ENCODE data around the gene PURA.
"Not testable (repeated sequence)": the region's sequence is repeated elsewhere in the genome, so short reads cannot be mapped to it uniquely, and the experiment has no call there.

Gene PURA

DNA sequence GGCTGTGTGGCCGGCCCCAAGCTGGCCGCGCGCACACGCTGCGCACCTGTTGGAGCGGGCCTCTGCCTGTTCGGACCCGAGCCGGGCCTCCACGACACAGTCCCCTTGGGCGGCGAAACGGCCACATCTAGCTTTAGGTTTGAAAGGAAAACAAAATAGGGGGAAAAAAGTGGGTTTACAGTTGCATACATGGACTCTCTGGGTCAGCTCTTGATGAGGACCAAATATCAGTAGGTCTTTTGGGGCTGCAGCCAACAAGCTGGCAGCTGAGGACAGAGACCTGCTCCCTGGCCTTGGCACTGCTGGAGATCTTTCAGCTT is 32.6 kb downstream of the PURA start:
- H3K9me3 ChIP-seq (ENCODE audit: control insufficient read depth, low read length): no peaks in the 10 kb centered on the region
- peaks cover 8% of the 10 kb centered on the region for H3K27me3 ChIP-seq (replicated peaks; ENCODE audit: control insufficient read depth, insufficient read depth, low read length, poor library complexity, severe bottlenecking)
- H3K4me1 ChIP-seq (ENCODE audit: control insufficient read depth, insufficient read depth, low read length, poor library complexity, severe bottlenecking): peaks cover 13% of the 10 kb centered on the region
- no peak for DNase-seq
- H3K36me3 ChIP-seq (ENCODE audit: control insufficient read depth, insufficient read depth, low read length): no peaks in the 10 kb centered on the region
- H3K27ac ChIP-seq (ENCODE audit: insufficient read depth, low read length, poor library complexity, severe bottlenecking): no peak overlapping the region
- no peak overlapping the region for H3K4me3 ChIP-seq (ENCODE audit: insufficient read depth, low read depth, low read length, poor library complexity, severe bottlenecking)

- no peak overlapping the region for H3K27ac ChIP-seq (ENCODE audit: insufficient read depth, low read length, poor library complexity, severe bottlenecking)
- peaks cover 13% of the 10 kb centered on the region for H3K4me1 ChIP-seq (ENCODE audit: control insufficient read depth, insufficient read depth, low read length, poor library complexity, severe bottlenecking)
- peaks cover 8% of the 10 kb centered on the region for H3K27me3 ChIP-seq (replicated peaks; ENCODE audit: control insufficient read depth, insufficient read depth, low read length, poor library complexity, severe bottlenecking)
- DNase-seq: no peak
- no peaks in the 10 kb centered on the region for H3K36me3 ChIP-seq (ENCODE audit: control insufficient read depth, insufficient read depth, low read length)
- no peaks in the 10 kb centered on the region for H3K9me3 ChIP-seq (ENCODE audit: control insufficient read depth, low read length)
- H3K4me3 ChIP-seq (ENCODE audit: insufficient read depth, low read depth, low read length, poor library complexity, severe bottlenecking): no peak overlapping the region
Observed at GRCh38 chr5:140147460-140147859, 33.6 kb downstream of the PURA start.

- Histone ChIP-seq H3K9me3 (ENCODE audit: control insufficient read depth, low read length) (no peaks in the 10 kb centered on the region), H3K36me3 (ENCODE audit: control insufficient read depth, insufficient read depth, low read length) (no peaks in the 10 kb centered on the region), H3K27ac (ENCODE audit: insufficient read depth, low read length, poor library complexity, severe bottlenecking) (no peak overlapping the region), H3K4me3 (ENCODE audit: insufficient read depth, low read depth, low read length, poor library complexity, severe bottlenecking) (no peak overlapping the region), H3K27me3 (replicated peaks; ENCODE audit: control insufficient read depth, insufficient read depth, low read length, poor library complexity, severe bottlenecking) (peaks cover 8% of the 10 kb centered on the region), H3K4me1 (ENCODE audit: control insufficient read depth, insufficient read depth, low read length, poor library complexity, severe bottlenecking) (peaks cover 13% of the 10 kb centered on the region)
- DNase-seq: no peak
Observed at GRCh38 chr5:140148508-140148907, 34.6 kb downstream of the PURA start.

DNA sequence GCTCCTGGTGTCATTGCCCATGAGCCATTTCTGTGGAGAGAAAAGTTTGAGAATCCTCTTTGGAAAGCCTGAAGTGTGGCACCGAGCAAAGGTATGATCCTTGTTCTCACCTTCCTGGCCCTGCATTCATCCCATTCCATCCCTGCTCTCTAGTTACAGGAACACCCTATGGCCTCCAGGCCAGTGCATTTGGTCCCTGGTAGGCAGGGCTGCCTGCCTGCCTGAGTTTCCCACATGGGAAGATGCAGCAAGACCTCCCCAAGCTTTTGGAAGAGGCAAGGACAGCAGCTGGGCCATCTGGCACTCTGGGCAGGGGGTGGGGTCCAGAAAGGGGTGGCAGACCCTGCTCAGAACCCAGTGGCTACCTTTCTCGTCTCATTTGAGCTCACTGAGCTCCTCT is 36.3 kb downstream of the PURA start:
- H3K27ac ChIP-seq (ENCODE audit: insufficient read depth, low read length, poor library complexity, severe bottlenecking): no peak overlapping the region
- no peak for DNase-seq
- no peaks in the 10 kb centered on the region for H3K36me3 ChIP-seq (ENCODE audit: control insufficient read depth, insufficient read depth, low read length)

DNA sequence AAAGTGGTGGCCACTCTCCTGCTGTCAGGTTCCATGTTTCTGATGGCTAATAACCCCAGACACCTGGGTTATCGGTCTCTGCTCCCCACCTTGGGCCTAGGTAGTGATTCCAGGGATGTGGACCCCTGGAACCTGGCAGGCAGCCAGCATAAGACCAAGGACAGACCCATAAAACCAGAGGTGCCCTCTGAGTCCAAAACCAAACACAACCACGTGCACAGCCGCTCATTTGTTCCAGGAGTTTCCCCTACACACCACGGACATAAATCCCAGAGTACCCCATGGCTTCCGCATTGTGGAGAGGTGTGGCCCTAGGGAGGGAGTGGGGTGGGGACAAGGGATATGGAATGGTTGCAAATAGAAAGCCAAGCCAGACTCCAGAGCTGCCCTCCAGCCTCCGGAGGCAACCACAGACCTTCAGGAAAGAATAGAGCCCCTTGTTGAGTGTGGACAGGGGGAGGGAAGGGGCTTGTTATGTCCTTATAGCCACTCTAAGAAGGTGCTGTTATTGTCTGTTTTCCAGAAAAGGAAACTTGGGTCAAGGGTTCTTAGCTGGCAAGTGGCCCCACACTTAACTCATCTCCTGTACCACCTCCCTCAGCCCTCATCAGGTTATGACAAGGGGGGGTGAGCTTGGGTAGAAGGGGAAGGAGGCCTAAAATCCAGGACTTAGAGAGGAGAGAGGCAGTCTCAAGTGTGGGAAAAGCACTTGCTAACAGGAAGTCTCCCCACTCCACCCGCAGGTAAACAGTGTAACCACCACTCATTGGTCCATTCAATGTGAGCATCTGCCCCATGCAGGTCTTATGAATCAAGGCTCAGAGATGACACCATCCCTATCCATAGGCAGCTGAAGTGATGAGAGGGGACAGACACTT is 37.5 kb downstream of the PURA start:
- no peaks in the 10 kb centered on the region for H3K9me3 ChIP-seq (ENCODE audit: control insufficient read depth, low read length)
- DNase-seq: no peak
- H3K4me3 ChIP-seq (ENCODE audit: insufficient read depth, low read depth, low read length, poor library complexity, severe bottlenecking): no peak overlapping the region
- no peaks in the 10 kb centered on the region for H3K36me3 ChIP-seq (ENCODE audit: control insufficient read depth, insufficient read depth, low read length)
- H3K4me1 ChIP-seq (ENCODE audit: control insufficient read depth, insufficient read depth, low read length, poor library complexity, severe bottlenecking): no peaks in the 10 kb centered on the region
- no peak overlapping the region for H3K27ac ChIP-seq (ENCODE audit: insufficient read depth, low read length, poor library complexity, severe bottlenecking)
- H3K27me3 ChIP-seq (replicated peaks; ENCODE audit: control insufficient read depth, insufficient read depth, low read length, poor library complexity, severe bottlenecking): no peaks in the 10 kb centered on the region

More for the DNA sequence above, 36.3 kb downstream of the PURA start:
- Histone ChIP-seq H3K27me3 (replicated peaks; ENCODE audit: control insufficient read depth, insufficient read depth, low read length, poor library complexity, severe bottlenecking) (peaks cover 4% of the 10 kb centered on the region), H3K9me3 (ENCODE audit: control insufficient read depth, low read length) (no peaks in the 10 kb centered on the region), H3K4me3 (ENCODE audit: insufficient read depth, low read depth, low read length, poor library complexity, severe bottlenecking) (no peak overlapping the region), H3K4me1 (ENCODE audit: control insufficient read depth, insufficient read depth, low read length, poor library complexity, severe bottlenecking) (peaks cover 11% of the 10 kb centered on the region)

DNA sequence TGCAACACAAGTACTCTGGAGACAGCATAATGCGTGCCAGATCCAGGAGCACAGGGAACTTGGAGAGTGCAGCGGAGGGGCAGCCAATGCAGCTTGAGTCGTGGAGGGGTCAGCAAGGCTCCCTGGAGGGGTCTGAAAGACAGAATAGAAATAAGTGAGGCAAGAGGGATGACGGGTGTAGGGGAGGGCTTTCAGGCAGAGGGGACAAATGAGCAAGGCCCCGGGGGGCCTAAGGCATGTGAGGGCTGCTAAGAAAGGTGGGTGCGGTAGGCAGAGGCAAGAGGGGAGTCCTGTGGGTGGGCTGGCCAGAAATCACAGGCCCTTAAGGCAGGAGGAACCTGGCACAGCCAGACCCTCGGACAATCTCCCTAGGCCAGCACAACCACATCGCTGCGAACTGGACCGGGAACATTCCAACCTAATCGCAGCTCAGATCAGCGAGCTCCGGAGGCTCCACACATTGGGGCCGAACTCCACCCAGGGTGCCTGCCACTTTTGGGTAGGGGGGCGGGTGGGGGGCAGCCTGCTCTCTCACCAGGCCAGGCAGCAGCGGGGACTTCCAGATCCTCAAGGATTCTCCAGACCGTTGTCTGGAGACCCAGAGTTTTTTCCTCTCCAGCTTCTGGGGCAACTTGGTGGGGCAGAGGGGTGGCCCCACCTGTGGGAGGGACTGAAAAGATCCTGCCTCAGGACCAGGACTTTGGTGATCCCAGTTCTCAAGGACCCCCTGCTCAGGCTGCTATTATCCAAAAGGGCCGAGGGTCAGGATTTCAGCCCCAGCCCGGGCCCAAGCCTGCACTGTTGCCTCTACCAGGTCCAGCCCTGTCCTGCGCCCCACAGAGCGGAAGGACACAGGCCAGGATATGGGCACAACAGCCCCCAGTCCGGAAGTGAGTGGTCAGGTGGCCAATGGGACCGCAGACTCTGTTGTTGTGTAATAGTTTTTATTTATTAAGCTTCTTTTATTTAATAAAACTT is 38.4 kb downstream of the PURA start:
- no peak overlapping the region for H3K4me3 ChIP-seq (ENCODE audit: insufficient read depth, low read depth, low read length, poor library complexity, severe bottlenecking)
- DNase-seq: no peak
- no peaks in the 10 kb centered on the region for H3K36me3 ChIP-seq (ENCODE audit: control insufficient read depth, insufficient read depth, low read length)
- no peaks in the 10 kb centered on the region for H3K27me3 ChIP-seq (replicated peaks; ENCODE audit: control insufficient read depth, insufficient read depth, low read length, poor library complexity, severe bottlenecking)
- peaks cover 3% of the 10 kb centered on the region for H3K4me1 ChIP-seq (ENCODE audit: control insufficient read depth, insufficient read depth, low read length, poor library complexity, severe bottlenecking)
- no peak overlapping the region for H3K27ac ChIP-seq (ENCODE audit: insufficient read depth, low read length, poor library complexity, severe bottlenecking)
- H3K9me3 ChIP-seq (ENCODE audit: control insufficient read depth, low read length): no peaks in the 10 kb centered on the region

GRCh38 chr5:140153255-140153654 is 39.3 kb downstream of the PURA start:
- no peaks in the 10 kb centered on the region for H3K36me3 ChIP-seq (ENCODE audit: control insufficient read depth, insufficient read depth, low read length)
- no peak for DNase-seq
- no peak overlapping the region for H3K4me3 ChIP-seq (ENCODE audit: insufficient read depth, low read depth, low read length, poor library complexity, severe bottlenecking)
- H3K27me3 ChIP-seq (replicated peaks; ENCODE audit: control insufficient read depth, insufficient read depth, low read length, poor library complexity, severe bottlenecking): no peaks in the 10 kb centered on the region
- no peak overlapping the region for H3K27ac ChIP-seq (ENCODE audit: insufficient read depth, low read length, poor library complexity, severe bottlenecking)
- H3K9me3 ChIP-seq (ENCODE audit: control insufficient read depth, low read length): no peaks in the 10 kb centered on the region
- H3K4me1 ChIP-seq (ENCODE audit: control insufficient read depth, insufficient read depth, low read length, poor library complexity, severe bottlenecking): peaks cover 6% of the 10 kb centered on the region

GRCh38 chr5:140153905-140154304 is 40.0 kb downstream of the PURA start:
- Histone ChIP-seq H3K36me3 (ENCODE audit: control insufficient read depth, insufficient read depth, low read length) (no peaks in the 10 kb centered on the region), H3K4me3 (ENCODE audit: insufficient read depth, low read depth, low read length, poor library complexity, severe bottlenecking) (no peak overlapping the region), H3K4me1 (ENCODE audit: control insufficient read depth, insufficient read depth, low read length, poor library complexity, severe bottlenecking) (peaks cover 6% of the 10 kb centered on the region), H3K9me3 (ENCODE audit: control insufficient read depth, low read length) (no peaks in the 10 kb centered on the region), H3K27me3 (replicated peaks; ENCODE audit: control insufficient read depth, insufficient read depth, low read length, poor library complexity, severe bottlenecking) (no peaks in the 10 kb centered on the region), H3K27ac (ENCODE audit: insufficient read depth, low read length, poor library complexity, severe bottlenecking) (no peak overlapping the region)
- DNase-seq: no peak

DNA sequence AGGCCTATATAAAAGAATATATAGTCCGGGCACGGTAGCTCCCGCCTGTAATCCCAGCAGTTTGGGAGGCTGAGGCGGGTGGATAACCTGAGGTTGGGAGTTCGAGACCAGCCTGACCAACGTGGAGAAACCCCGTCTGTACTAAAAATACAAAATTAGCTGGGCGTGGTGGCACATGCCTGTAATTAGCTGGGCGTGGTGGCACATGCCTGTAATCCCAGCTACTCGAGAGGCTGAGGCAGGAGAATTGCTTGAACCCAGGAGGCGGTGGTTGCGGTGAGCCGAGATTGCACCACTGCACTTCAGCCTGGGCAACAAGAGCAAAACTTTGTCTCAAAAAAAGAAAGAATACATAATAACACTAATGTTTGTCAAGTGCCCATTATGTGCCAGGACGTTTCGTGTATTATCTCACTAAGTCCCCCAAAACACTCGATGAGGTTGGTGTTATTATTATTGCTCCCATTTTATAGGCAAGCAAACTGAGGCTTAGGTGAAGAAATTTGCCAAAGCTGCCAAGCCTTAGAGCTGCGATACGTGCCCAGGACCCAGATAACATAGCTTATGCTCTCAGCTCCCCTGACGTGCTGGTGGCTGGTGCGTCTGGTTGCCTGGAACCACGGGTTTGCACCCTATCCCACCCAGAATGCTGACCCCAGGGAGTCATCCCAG is 40.9 kb downstream of the PURA start:
- H3K4me3 ChIP-seq (ENCODE audit: insufficient read depth, low read depth, low read length, poor library complexity, severe bottlenecking); H3K27ac ChIP-seq (ENCODE audit: insufficient read depth, low read length, poor library complexity, severe bottlenecking); H3K27me3 ChIP-seq (replicated peaks; ENCODE audit: control insufficient read depth, insufficient read depth, low read length, poor library complexity, severe bottlenecking); DNase-seq; H3K9me3 ChIP-seq (ENCODE audit: control insufficient read depth, low read length); H3K4me1 ChIP-seq (ENCODE audit: control insufficient read depth, insufficient read depth, low read length, poor library complexity, severe bottlenecking); H3K36me3 ChIP-seq (ENCODE audit: control insufficient read depth, insufficient read depth, low read length): not testable (repeated sequence)

All from effector memory CD4-positive, alpha-beta T cell (primary cell).